A549 (cell line): ENCODE data around the gene MYOT. TPM values are rescaled to one million over a fixed set of nuclear protein-coding genes. Genes with fewer than 3 reads are reported as not detected.

ENCODE experiments used
- ATAC-seq, 2 experiments: fragments of 200-7000 bp in 1 of 2; fragments of >200 bp in 1 of 2; cut with Nextera tagmentation in 1 of 2; cut with Tn5 transposase in 1 of 2; 3 replicates each; pipeline versions ENCODE4 v1.8.0 to v1.9.1; 2018 to 2020; ENCODE audit warnings: mild to moderate bottlenecking in 1 of 2, moderate library complexity in 1 of 2
- CTCF ChIA-PET: fragments of 300-600 bp; sonication (Branson Sonifier 250); formaldehyde crosslinking; extraction: SDS; loops from one replicate; lab custom pipeline; 2021; ENCODE audit warnings: antibody characterized with exemption, inconsistent platforms; lab: Yijun Ruan, JAX
- POLR2A ChIA-PET: fragments of 350-600 bp; formaldehyde crosslinking; extraction: SDS; loops from one replicate; lab custom pipeline; 2021; ENCODE audit warnings: antibody characterized with exemption, inconsistent platforms; lab: Yijun Ruan, JAX
- DNase-seq, 2 experiments: peaks; one replicate each; pipeline versions ENCODE4 v3.0.0 to v3.0.0-alpha.2; 2011 to 2016; ENCODE audit warnings: low read depth in 1 of 2, low spot score in 1 of 2
- FAIRE-seq: peaks from 2 replicates; lab custom pipeline; 2011; peaks lifted over from hg19 to GRCh38; lab: Jason Lieb, UNC
- H3K27ac ChIP-seq, 2 experiments: fragments of >200 bp; sonication (Bioruptor Twin); formaldehyde crosslinking; 3 replicates each; pipeline ENCODE4 v1.5.1; 2016 to 2017
- H3K4me1 ChIP-seq: fragments of >200 bp; sonication (Bioruptor Twin); formaldehyde crosslinking; 3 replicates; pipeline ENCODE4 v1.6.1; 2016
- H3K4me2 ChIP-seq: fragments of >200 bp; sonication (Bioruptor Twin); formaldehyde crosslinking; 3 replicates; pipeline ENCODE4 v1.6.1; 2016
- H3K4me3 ChIP-seq: fragments of >200 bp; sonication (Bioruptor Twin); formaldehyde crosslinking; 3 replicates; pipeline ENCODE4 v1.5.1; 2016
- H3K9me3 ChIP-seq: fragments of >200 bp; sonication (Bioruptor Twin); formaldehyde crosslinking; 3 replicates; pipeline ENCODE4 v1.6.1; 2016
- BCL3 ChIP-seq: fragments of >200 bp; sonication (Bioruptor Twin); formaldehyde crosslinking; IDR thresholded peaks from 3 replicates; pipeline ENCODE4 v1.6.1; 2016
- CEBPB ChIP-seq, 2 experiments: fragments of >200 bp in 1 of 2; sonication (Bioruptor Twin) in 1 of 2; formaldehyde crosslinking in 1 of 2; IDR thresholded peaks; 2 replicates each; pipeline ENCODE4 v1.6.1; 2012 to 2016
- E2F6 ChIP-seq: IDR thresholded peaks from 2 replicates; pipeline ENCODE4 v1.6.1; 2012; ENCODE audit warnings: low read depth, borderline replicate concordance
- EP300 ChIP-seq, 2 experiments: fragments of >200 bp; sonication (Bioruptor Twin); formaldehyde crosslinking; IDR thresholded peaks; 2 replicates in 1 of 2; 3 replicates in 1 of 2; pipeline ENCODE4 v1.6.1; 2016 to 2017
- ESRRA ChIP-seq: fragments of 150-350 bp; IDR thresholded peaks from 2 replicates; pipeline ENCODE4 v1.6.1; 2014; ENCODE audit warnings: mild to moderate bottlenecking, low read length, borderline replicate concordance
- FOSL2 ChIP-seq, 2 experiments: fragments of 450-650 bp in 1 of 2; fragments of >200 bp in 1 of 2; sonication (Bioruptor Twin) in 1 of 2; formaldehyde crosslinking; IDR thresholded peaks; 2 replicates each; pipeline versions ENCODE4 v1.5.0 to v1.6.1; 2016 to 2020; ENCODE audit warnings: mild to moderate bottlenecking in 1 of 2, moderate library complexity in 1 of 2
- FOXS1 ChIP-seq: fragments of 250-450 bp; sonication (Bioruptor Pico); IDR thresholded peaks from 2 replicates; pipeline ENCODE4 v1.5.0; 2020; ENCODE audit warnings: mild to moderate bottlenecking, moderate library complexity
- GATA3 ChIP-seq: IDR thresholded peaks from 2 replicates; pipeline ENCODE4 v1.6.1; 2012; ENCODE audit warnings: borderline replicate concordance
- HEYL ChIP-seq: fragments of 250-450 bp; sonication (Bioruptor Pico); IDR thresholded peaks from 2 replicates; pipeline ENCODE4 v1.8.0; 2021; ENCODE audit warnings: mild to moderate bottlenecking, moderate library complexity
- HOXA7 ChIP-seq: fragments of 250-450 bp; sonication (Bioruptor Pico); IDR thresholded peaks from 2 replicates; pipeline ENCODE4 v1.5.0; 2020; ENCODE audit warnings: mild to moderate bottlenecking, moderate library complexity
- HOXB5 ChIP-seq: fragments of 250-450 bp; sonication (Bioruptor Pico); IDR thresholded peaks from 2 replicates; pipeline ENCODE4 v1.5.0; 2020; ENCODE audit warnings: mild to moderate bottlenecking, moderate library complexity
- JUN ChIP-seq, 2 experiments: fragments of >200 bp; sonication (Bioruptor Twin); formaldehyde crosslinking; IDR thresholded peaks; 2 replicates in 1 of 2; 3 replicates in 1 of 2; pipeline ENCODE4 v1.6.1; 2016 to 2017
- JUNB ChIP-seq: fragments of >200 bp; sonication (Bioruptor Twin); formaldehyde crosslinking; IDR thresholded peaks from 2 replicates; pipeline ENCODE4 v1.6.1; 2016
- MAFK ChIP-seq: fragments of 450-650 bp; IDR thresholded peaks from 2 replicates; pipeline ENCODE4 v1.6.1; 2014; ENCODE audit not compliant: partially characterized antibody
- MAX ChIP-seq: IDR thresholded peaks from 2 replicates; pipeline ENCODE4 v1.6.1; 2012
- NFE2L2 ChIP-seq: fragments of 150-350 bp; conservative IDR thresholded peaks from 2 replicates; pipeline ENCODE4 v1.6.1; 2014; ENCODE audit warnings: low read length
- PBX3 ChIP-seq: IDR thresholded peaks from 2 replicates; pipeline ENCODE4 v1.6.1; 2012
- POLR2AphosphoS2 ChIP-seq: conservative IDR thresholded peaks from 2 replicates; pipeline ENCODE4 v1.6.1; 2012; ENCODE audit warnings: low read length, improper control_type of control experiment, inconsistent platforms
- RAD21 ChIP-seq, 2 experiments: fragments of >200 bp in 1 of 2; sonication (Bioruptor Twin) in 1 of 2; formaldehyde crosslinking in 1 of 2; IDR thresholded peaks in 1 of 2; conservative IDR thresholded peaks in 1 of 2; 2 replicates in 1 of 2; 3 replicates in 1 of 2; pipeline ENCODE4 v1.6.1; 2012 to 2018; ENCODE audit warnings: inconsistent platforms in 1 of 2
- RCOR1 ChIP-seq: fragments of 150-350 bp; IDR thresholded peaks from 2 replicates; pipeline ENCODE4 v1.6.1; 2014; ENCODE audit warnings: antibody characterized with exemption, low read length, low read depth
- SREBF2 ChIP-seq: fragments of 450-650 bp; IDR thresholded peaks from 2 replicates; pipeline ENCODE4 v1.6.1; 2014; ENCODE audit warnings: mild to moderate bottlenecking, moderate library complexity
- TFCP2L1 ChIP-seq: fragments of 250-450 bp; sonication (Bioruptor Pico); IDR thresholded peaks from 2 replicates; pipeline ENCODE4 v1.5.0; 2021; ENCODE audit warnings: mild to moderate bottlenecking
- TP53 ChIP-seq: fragments of 250-450 bp; sonication (Bioruptor Pico); IDR thresholded peaks from 2 replicates; pipeline ENCODE4 v1.5.0; 2021; ENCODE audit warnings: mild to moderate bottlenecking, moderate library complexity
- ZC3H11A ChIP-seq: fragments of 450-650 bp; IDR thresholded peaks from 2 replicates; pipeline ENCODE4 v1.6.1; 2014; ENCODE audit warnings: antibody characterized with exemption, mild to moderate bottlenecking
- ZFP36 ChIP-seq: fragments of 450-650 bp; IDR thresholded peaks from 2 replicates; pipeline ENCODE4 v1.6.1; 2014; ENCODE audit warnings: borderline replicate concordance; ENCODE audit not compliant: partially characterized antibody
- WGBS: methylation state at CpG from one replicate; pipeline ENCODE4 v1.1.6; 2017; ENCODE audit errors: missing lambda C conversion rate; 5-methylcytosine and 5-hydroxymethylcytosine counted together
- polyA plus RNA-seq, 4 experiments: library from polyadenylated mRNA; depleted of rRNA in 3 of 4; stranded (reverse); fragments of >200 nt; fragmentation: RNase III in 1 of 4; extraction: RNeasy Plus Mini Kit Qiagen cat#74134 plus additional on column Dnase treatment in 1 of 4; gene quantifications; 2 replicates in 3 of 4; 3 replicates in 1 of 4; pipeline ENCODE4 v1.2.3, GENCODE V29; 2011 to 2017

Gene MYOT
- polyA plus RNA-seq, 2 of the 4 experiments (the other 2 are of a cell fraction) = 0.08 TPM; not detected in 1

GRCh38 chr5:137832416-137832815 lies 35.2 kb upstream of the MYOT start (continued):
- TF ChIP-seq E2F6 (no peak), ZC3H11A (no peak), HEYL (CRISPR knock-in tag) (peak; percentile 96), JUNB (no peak), BCL3 (no peak), HOXA7 (CRISPR knock-in tag) (no peak), GATA3 (no peak)

- peak overlapping the region; percentile 63 to 70 for H3K27ac ChIP-seq
- 0% methylated on average over 1 of the region's 1 CpG for WGBS
- no peak for TF ChIP-seq RCOR1
- TF ChIP-seq ZFP36 = no peak
- TF ChIP-seq FOXS1 (CRISPR knock-in tag) = 0 out of 2 replicates have a peak, but pooled peaks have one; percentile 34
- TF ChIP-seq TP53 (CRISPR knock-in tag) = no peak
- TF ChIP-seq ESRRA = peak; percentile 94
- no peak for TF ChIP-seq POLR2AphosphoS2
- TF ChIP-seq EP300 (IDR thresholded peaks at IDR 0.05) = peak; percentile 59 to 75; a peak in 3 of 5 replicates
- no peak for TF ChIP-seq TFCP2L1 (CRISPR knock-in tag)
- TF ChIP-seq NFE2L2 = peak; percentile 77
- peak; percentile 77 to 79; a peak in 3 of 5 replicates for TF ChIP-seq JUN (IDR thresholded peaks at IDR 0.05)
- peak; percentile 99 for TF ChIP-seq GATA3
- TF ChIP-seq CEBPB (IDR thresholded peaks at IDR 0.05) = peak in 1 of 2 experiments; percentile 72; a peak in 2 of 4 replicates
- peak; percentile 93 for TF ChIP-seq JUNB
- peak; percentile 78 for TF ChIP-seq MAX
- 0 out of 5 replicates have a peak, but pooled peaks of 1 of the 2 experiments have one; percentile 12 for TF ChIP-seq RAD21 (conservative IDR thresholded peaks at IDR 0.05 in 1 of 2, IDR thresholded peaks at IDR 0.05 in 1 of 2)
- TF ChIP-seq HOXB5 (CRISPR knock-in tag) = peak; percentile 58; the same call in 1 of the 2 replicates
- no peak for TF ChIP-seq SREBF2
- peak; percentile 85 for TF ChIP-seq PBX3
- TF ChIP-seq MAFK = peak; percentile 90
- 0 out of 3 replicates have a peak, but pooled peaks have one; percentile 30 for TF ChIP-seq BCL3
- TF ChIP-seq FOSL2 (IDR thresholded peaks at IDR 0.05) = peak; percentile 93
- TF ChIP-seq FOSL2 (CRISPR knock-in tag; IDR thresholded peaks at IDR 0.05) = peak; percentile 95
- TF ChIP-seq, all 56 proteins: peak for 15
- H3K4me2 ChIP-seq = peak overlapping the region; percentile 57
- POLR2A ChIA-PET = interaction anchor here (0.6 to 1.0 kb wide), 2 partner anchors 55 to 121 kb away, joined by 4 to 5 read pairs; no protein-coding TSS in a partner anchor
- ATAC-seq (peak; percentile 94 to 95), DNase-seq (peak; percentile 63 to 95), FAIRE-seq (peak; percentile 99)
- no peaks in the 10 kb centered on the region for H3K9me3 ChIP-seq
- CTCF ChIA-PET = interaction anchor here (0.6 to 2.3 kb wide), 7 partner anchors 11 to 1719 kb away, joined by 3 to 11 read pairs (median 4); no protein-coding TSS in a partner anchor
- peaks cover 63% of the 10 kb centered on the region for H3K4me1 ChIP-seq
- H3K4me3 ChIP-seq = no peak overlapping the region
These were observed 34.2 kb upstream of the MYOT start for GRCh38 chr5:137833463-137833862.
